Islet precursor cell (in vitro differentiated cells): ENCODE results near the gene ANKRD28.

Experiments
- DNase-seq: peaks from one replicate; pipeline ENCODE4 v3.0.0-alpha.2; 2018

The ANKRD28 gene

GRCh38 chr3:15659254-15659975 lies 138.4 kb downstream of the ANKRD28 start:
- no peak for DNase-seq

- no peak for DNase-seq
Measured at GRCh38 chr3:15657016-15657415, 140.8 kb downstream of the ANKRD28 start.

- no peak for DNase-seq
Measured at GRCh38 chr3:15656342-15656741, 141.4 kb downstream of the ANKRD28 start.

GRCh38 chr3:15654891-15655290 lies 142.9 kb downstream of the ANKRD28 start:
- peak; percentile 72 for DNase-seq

- DNase-seq = no peak
Measured at GRCh38 chr3:15654127-15654526, 143.7 kb downstream of the ANKRD28 start.

GRCh38 chr3:15653321-15653720 lies 144.5 kb downstream of the ANKRD28 start:
- no peak for DNase-seq

- DNase-seq = no peak
Measured at GRCh38 chr3:15651396-15651795, 146.4 kb downstream of the ANKRD28 start.

- DNase-seq = no peak
Measured at GRCh38 chr3:15649858-15650257, 147.9 kb downstream of the ANKRD28 start.

GRCh38 chr3:15649341-15649740 lies 148.4 kb downstream of the ANKRD28 start:
- no peak for DNase-seq

GRCh38 chr3:15647611-15648167 lies 150.1 kb downstream of the ANKRD28 start:
- DNase-seq = peak; percentile 79

- DNase-seq = peak; percentile 95
Measured at GRCh38 chr3:15646851-15647511, 150.8 kb downstream of the ANKRD28 start.

GRCh38 chr3:15645740-15646501 lies 151.9 kb downstream of the ANKRD28 start:
- peak; percentile 94 for DNase-seq

- no peak for DNase-seq
Measured at GRCh38 chr3:15645246-15645645, 152.5 kb downstream of the ANKRD28 start.

GRCh38 chr3:15638891-15639262 lies 158.9 kb downstream of the ANKRD28 start:
- DNase-seq = no peak

- no peak for DNase-seq
Measured at GRCh38 chr3:15638193-15638890, 159.4 kb downstream of the ANKRD28 start.

GRCh38 chr3:15637131-15637951 lies 160.4 kb downstream of the ANKRD28 start:
- no peak for DNase-seq

- DNase-seq = no peak
Measured at GRCh38 chr3:15636028-15636709, 161.6 kb downstream of the ANKRD28 start.

- DNase-seq = no peak
Measured at GRCh38 chr3:15635121-15635661, 162.6 kb downstream of the ANKRD28 start.

GRCh38 chr3:15634671-15635070 lies 163.1 kb downstream of the ANKRD28 start:
- no peak for DNase-seq

GRCh38 chr3:15633766-15634598 lies 163.8 kb downstream of the ANKRD28 start:
- no peak for DNase-seq
